Thyroid gland (tissue), 4 donors: ENCODE results near the gene NUDT13. TPM values are rescaled to one million over a fixed set of nuclear protein-coding genes. Genes with fewer than 3 reads are reported as not detected.
"Not testable (repeated sequence)": the region's sequence is repeated elsewhere in the genome, so short reads cannot be mapped to it uniquely, and the experiment has no call there.

Source experiments
- DNase-seq, 2 donors: peaks; one replicate each; pipeline ENCODE4 v3.0.0-alpha.2; 2019
- H3K27ac ChIP-seq, 3 donors: fragments of 200-600 bp; sonication (generic); 1 replicate in 2 of 3; 2 replicates in 1 of 3; pipeline ENCODE4 v1.5.1; 2016 to 2019; ENCODE audit warnings: mild to moderate bottlenecking in 1 of 3, moderate library complexity in 1 of 3
- H3K27me3 ChIP-seq: fragments of 200-600 bp; sonication (generic); one replicate; pipeline ENCODE4 v1.5.1; 2019
- H3K36me3 ChIP-seq, 2 donors: fragments of 200-600 bp; sonication (generic); one replicate each; pipeline ENCODE4 v1.5.1; 2016 to 2019
- H3K4me1 ChIP-seq, 2 donors: fragments of 200-600 bp; sonication (generic); one replicate each; pipeline ENCODE4 v1.5.1; 2017 to 2019
- H3K4me3 ChIP-seq, 3 donors: fragments of 200-600 bp; sonication (generic); replicated peaks in 1 of 3; 1 replicate in 2 of 3; 2 replicates in 1 of 3; pipeline ENCODE4 v1.5.1; 2016; ENCODE audit warnings: mild to moderate bottlenecking in 1 of 3
- H3K9me3 ChIP-seq: fragments of 200-600 bp; sonication (generic); one replicate; pipeline ENCODE4 v1.5.1; 2017
- CTCF ChIP-seq, 6 experiments: fragments of 200-600 bp in 3 of 6; fragments of 450-650 bp in 3 of 6; sonication (generic) in 3 of 6; IDR thresholded peaks; one replicate each; pipeline ENCODE4 v1.5.1; 2016 to 2019; ENCODE audit warnings: antibody characterized with exemption in 6 of 6, mild to moderate bottlenecking in 2 of 6, inconsistent platforms in 1 of 6, moderate library complexity in 1 of 6
- POLR2A ChIP-seq, 2 donors: fragments of 450-650 bp; IDR thresholded peaks; one replicate each; pipeline ENCODE4 v1.6.1; 2017; ENCODE audit warnings: antibody characterized with exemption in 2 of 2, mild to moderate bottlenecking in 2 of 2, moderate library complexity in 1 of 2
- WGBS, 2 donors: methylation state at CpG; one replicate each; pipeline ENCODE4 v1.1.5; 2017; 5-methylcytosine and 5-hydroxymethylcytosine counted together
- intact Hi-C: fragments of 100-400 bp; cut with DNase I; formaldehyde crosslinking; loops from one replicate; pipeline ENCODE4 v1.15.1; 2023
- total RNA-seq, 4 donors: library from RNA; depleted of rRNA; stranded (reverse); fragments of >200 nt; gene quantifications; one replicate each; pipeline ENCODE4 v1.2.3, GENCODE V29; 2016

The NUDT13 gene
- total RNA-seq, 4 donors from 2014 or later = 1.9 to 4.1 (median 3.6) TPM

- TF ChIP-seq CTCF (IDR thresholded peaks at IDR 0.05) (no peak), POLR2A (IDR thresholded peaks at IDR 0.05) (no peak)
- H3K36me3 ChIP-seq = peaks cover 66 to 68% of the 10 kb centered on the region in 2 donors
Measured at GRCh38 chr10:73141603-73142002, 31.3 kb downstream of the NUDT13 start.

DNA sequence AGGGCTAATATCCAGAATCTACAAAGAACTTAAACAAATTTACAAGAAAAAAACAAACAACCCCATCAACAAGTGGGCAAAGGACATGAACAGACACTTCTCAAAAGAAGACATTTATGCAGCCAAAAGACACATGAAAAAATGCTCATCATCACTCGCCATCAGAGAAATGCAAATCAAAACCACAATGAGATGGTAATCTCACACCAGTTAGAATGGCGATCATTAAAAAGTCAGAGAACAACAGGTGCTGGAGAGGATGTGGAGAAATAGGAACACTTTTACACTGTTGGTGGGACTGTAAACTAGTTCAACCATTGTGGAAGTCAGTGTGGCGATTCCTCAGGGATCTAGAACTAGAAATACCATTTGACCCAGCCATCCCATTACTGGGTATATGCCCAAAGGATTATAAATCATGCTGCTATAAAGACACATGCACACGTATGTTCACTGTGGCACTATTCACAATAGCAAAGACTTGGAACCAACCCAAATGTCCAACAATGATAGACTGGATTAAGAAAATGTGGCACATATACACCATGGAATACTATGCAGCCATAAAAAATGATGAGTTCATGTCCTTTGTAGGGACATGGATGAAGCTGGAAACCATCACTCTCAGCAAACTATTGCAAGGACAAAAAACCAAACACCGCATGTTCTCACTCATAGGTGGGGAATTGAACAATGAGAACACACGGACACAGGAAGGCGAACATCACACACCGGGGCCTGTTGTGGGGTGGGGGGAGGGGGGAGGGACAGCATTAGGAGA lies 40.6 kb downstream of the NUDT13 start:
- WGBS, 2 donors = 95 to 97% methylated on average over 7 of the region's 8 CpGs
- peaks cover 36 to 53% of the 10 kb centered on the region in 2 donors for H3K36me3 ChIP-seq

More at GRCh38 chr10:73141603-73142002, 31.3 kb downstream of the NUDT13 start:
- Histone ChIP-seq H3K27me3 (no peaks in the 10 kb centered on the region), H3K9me3 (no peaks in the 10 kb centered on the region), H3K27ac (no peak overlapping the region), H3K4me3 (no peak overlapping the region), H3K4me1 (no peaks in the 10 kb centered on the region)
- intact Hi-C loops = no loop called here
- WGBS, 2 donors = 92 to 93% methylated on average over 3 of the region's 3 CpGs
- no peak for DNase-seq

GRCh38 chr10:73152009-73152408 lies 41.8 kb downstream of the NUDT13 start:
- H3K4me3 ChIP-seq = no peak overlapping the region
- H3K9me3 ChIP-seq = no peaks in the 10 kb centered on the region
- TF ChIP-seq POLR2A (IDR thresholded peaks at IDR 0.05) (no peak), CTCF (IDR thresholded peaks at IDR 0.05) (no peak)
- H3K27me3 ChIP-seq = no peaks in the 10 kb centered on the region
- intact Hi-C loops = no loop called here
- no peaks in the 10 kb centered on the region for H3K4me1 ChIP-seq
- H3K27ac ChIP-seq = no peak overlapping the region
- H3K36me3 ChIP-seq = peaks cover 33 to 55% of the 10 kb centered on the region in 2 donors
- DNase-seq = no peak
- WGBS, 2 donors = 99 to 100% methylated on average over 3 of the region's 3 CpGs

More for the DNA sequence above, 40.6 kb downstream of the NUDT13 start:
- H3K9me3 ChIP-seq, H3K4me3 ChIP-seq, H3K27ac ChIP-seq, H3K4me1 ChIP-seq, H3K27me3 ChIP-seq, intact Hi-C loops, DNase-seq: not testable (repeated sequence)

GRCh38 chr10:73156054-73156453 lies 45.8 kb downstream of the NUDT13 start:
- peaks cover 22 to 44% of the 10 kb centered on the region in 2 donors for H3K36me3 ChIP-seq

GRCh38 chr10:73159038-73159648 lies 48.9 kb downstream of the NUDT13 start:
- Histone ChIP-seq H3K4me1 (no peaks in the 10 kb centered on the region), H3K27me3 (no peaks in the 10 kb centered on the region), H3K4me3 (no peak overlapping the region), H3K36me3 (peaks cover 18 to 27% of the 10 kb centered on the region in 2 donors), H3K9me3 (no peaks in the 10 kb centered on the region), H3K27ac (no peak overlapping the region)
- DNase-seq = peak; percentile 48 to 61
- 14 to 21% methylated on average over 5 of the region's 5 CpGs for WGBS, 2 donors
- intact Hi-C loops = no loop called here
- peak in 5 of 6 experiments; percentile 51 to 76 (median 64) for TF ChIP-seq CTCF (IDR thresholded peaks at IDR 0.05)
- no peak for TF ChIP-seq POLR2A (IDR thresholded peaks at IDR 0.05)

More at GRCh38 chr10:73156054-73156453, 45.8 kb downstream of the NUDT13 start:
- intact Hi-C loops = no loop called here
- no peaks in the 10 kb centered on the region for H3K9me3 ChIP-seq
- H3K27ac ChIP-seq = no peak overlapping the region
- DNase-seq = no peak
- 94 to 95% methylated on average over 3 of the region's 3 CpGs for WGBS, 2 donors
- no peak overlapping the region for H3K4me3 ChIP-seq
- no peaks in the 10 kb centered on the region for H3K4me1 ChIP-seq
- no peaks in the 10 kb centered on the region for H3K27me3 ChIP-seq
- no peak for TF ChIP-seq POLR2A (IDR thresholded peaks at IDR 0.05)
- no peak for TF ChIP-seq CTCF (IDR thresholded peaks at IDR 0.05)
